WI38 (cell line): Measurements from ENCODE around the gene RAB20.

Experiments used
- H3K4me3 ChIP-seq: 2 replicates; pipeline ENCODE4 v1.5.1; 2011; ENCODE audit warnings: low read depth, mild to moderate bottlenecking, control low read depth, low read length
- CTCF ChIP-seq: IDR thresholded peaks from 2 replicates; pipeline ENCODE4 v1.5.1; 2012; ENCODE audit warnings: low read depth, mild to moderate bottlenecking, control low read depth, low read length

Gene RAB20

DNA sequence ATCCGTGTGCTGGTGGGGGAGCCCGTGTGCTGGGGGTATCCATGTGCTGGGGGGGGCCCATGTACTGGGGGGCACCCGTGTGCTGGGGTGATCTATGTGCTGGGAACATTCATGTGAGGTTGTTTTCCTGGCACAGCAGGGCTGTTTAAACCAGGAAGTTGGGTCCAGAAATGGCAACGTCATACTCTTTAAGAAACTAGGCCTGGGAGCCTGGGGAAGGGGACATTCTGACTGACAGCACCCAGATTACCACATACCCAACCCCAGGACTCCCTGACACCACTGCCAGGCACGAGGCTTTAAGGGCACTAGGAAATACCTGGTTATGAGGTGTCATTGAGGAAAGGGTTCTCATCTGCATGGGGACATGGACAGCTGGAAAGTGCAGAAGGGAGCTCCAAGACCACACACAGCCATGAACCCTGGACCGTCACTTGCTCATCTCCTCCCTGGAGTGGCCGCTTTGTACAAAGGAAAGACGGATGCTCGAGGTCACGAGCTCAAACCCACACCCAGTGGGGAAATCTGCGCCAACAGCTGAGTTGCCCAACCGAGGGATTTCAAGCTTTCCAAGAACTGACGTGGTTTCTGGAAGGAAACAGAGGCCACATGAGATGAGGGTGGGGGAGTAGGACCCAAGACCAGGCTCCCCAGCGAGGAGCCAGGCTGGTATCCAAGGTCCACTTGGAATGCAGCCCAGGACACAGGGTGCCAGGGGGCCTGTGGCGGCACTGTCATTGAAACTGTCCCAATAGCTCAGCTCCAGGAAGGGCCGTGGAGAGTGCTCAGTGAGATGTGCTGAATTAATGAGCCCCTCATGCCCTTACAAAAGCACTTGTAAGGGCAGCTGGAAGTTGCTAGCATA lies 40.9 kb downstream of the RAB20 start:
- TF ChIP-seq CTCF = no peak
- no peak overlapping the region for H3K4me3 ChIP-seq

DNA sequence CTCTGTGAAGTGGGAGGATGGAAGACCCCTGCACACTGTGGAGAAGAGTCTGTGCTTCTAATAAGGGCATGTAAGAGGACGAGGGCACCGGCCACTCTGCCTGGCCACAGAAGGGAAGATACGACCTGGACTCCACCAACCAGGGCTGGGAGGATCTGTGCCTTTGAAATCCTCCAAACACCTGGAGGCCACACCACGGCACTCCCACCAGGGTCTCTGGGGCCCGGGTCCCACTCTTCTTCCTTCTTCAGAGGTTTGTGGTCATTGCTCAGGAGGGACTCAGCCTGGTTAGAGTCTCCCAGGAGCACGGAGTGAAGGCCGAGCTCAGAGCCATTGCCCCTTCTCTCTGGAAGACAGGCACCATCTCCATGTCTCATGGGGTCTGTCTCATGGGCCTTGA lies 42.0 kb downstream of the RAB20 start:
- TF ChIP-seq CTCF = no peak
- H3K4me3 ChIP-seq = no peak overlapping the region

GRCh38 chr13:110519046-110519445 lies 42.5 kb downstream of the RAB20 start:
- no peak overlapping the region for H3K4me3 ChIP-seq
- TF ChIP-seq CTCF = no peak

DNA sequence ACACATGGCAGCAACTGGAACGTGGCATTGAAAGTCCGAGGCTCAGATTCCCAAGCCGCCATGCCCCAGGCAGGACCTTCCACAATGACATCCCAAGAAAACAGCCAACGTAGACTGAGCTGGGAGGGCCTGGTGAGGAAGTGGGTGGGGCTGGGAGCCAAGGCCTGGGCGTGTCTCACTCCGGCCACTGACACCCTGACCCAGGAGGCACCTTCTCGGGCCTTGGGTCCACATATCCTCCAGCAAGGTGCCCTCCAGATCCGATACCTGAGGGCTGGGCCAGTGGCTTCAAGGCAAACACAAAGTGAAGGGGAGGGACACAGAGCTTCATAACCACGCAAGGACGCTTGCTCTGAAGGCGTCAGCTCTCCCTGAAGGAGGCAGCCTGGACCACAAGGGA lies 43.0 kb downstream of the RAB20 start:
- no peak for TF ChIP-seq CTCF
- no peak overlapping the region for H3K4me3 ChIP-seq

GRCh38 chr13:110518226-110518525 lies 43.3 kb downstream of the RAB20 start:
- no peak for TF ChIP-seq CTCF

GRCh38 chr13:110517505-110518225 lies 43.9 kb downstream of the RAB20 start:
- TF ChIP-seq CTCF = no peak
- no peak overlapping the region for H3K4me3 ChIP-seq

More at GRCh38 chr13:110518226-110518525, 43.3 kb downstream of the RAB20 start:
- no peak overlapping the region for H3K4me3 ChIP-seq

GRCh38 chr13:110516500-110516899 lies 45.0 kb downstream of the RAB20 start:
- TF ChIP-seq CTCF = no peak
- H3K4me3 ChIP-seq = no peak overlapping the region
